HepG2 (cell line): ENCODE measurements around the gene ACOX3. TPM values are rescaled to one million over a fixed set of nuclear protein-coding genes. Genes with fewer than 3 reads are reported as not detected.

ENCODE experiments used
- ATF7-NPFF ChIP-seq: sonication (generic); formaldehyde crosslinking; IDR thresholded peaks from 2 replicates; pipeline ENCODE4 v1.8.1; 2023; ENCODE audit warnings: mild to moderate bottlenecking, low read depth, missing genetic modification reagents, moderate library complexity
- DMAP1 ChIP-seq: IDR thresholded peaks from 2 replicates; pipeline ENCODE4 v1.6.1; 2016
- GPN1 ChIP-seq: sonication (generic); formaldehyde crosslinking; IDR thresholded peaks from 2 replicates; pipeline ENCODE4 v1.5.1; 2020; ENCODE audit warnings: missing genetic modification reagents, borderline replicate concordance
- HOXA3 ChIP-seq: sonication (generic); formaldehyde crosslinking; IDR thresholded peaks from 2 replicates; pipeline ENCODE4 v1.5.0; 2020; ENCODE audit warnings: missing genetic modification reagents
- HOXA5 ChIP-seq: sonication (generic); formaldehyde crosslinking; IDR thresholded peaks from 2 replicates; pipeline ENCODE4 v1.4.0; 2020; ENCODE audit warnings: missing genetic modification reagents
- MTA3 ChIP-seq: sonication (generic); formaldehyde crosslinking; IDR thresholded peaks from 2 replicates; pipeline ENCODE4 v1.4.0; 2020; ENCODE audit warnings: missing genetic modification reagents
- SKI ChIP-seq: fragments of 450-650 bp; IDR thresholded peaks from one replicate; pipeline ENCODE4 v1.6.1; 2018; ENCODE audit warnings: mild to moderate bottlenecking; ENCODE audit not compliant: partially characterized antibody
- SYNCRIP ChIP-seq: fragments of 200-400 bp; formaldehyde crosslinking; IDR thresholded peaks from 2 replicates; pipeline ENCODE4 v1.6.1; 2018; ENCODE audit warnings: mild to moderate bottlenecking, low read depth, low read length; ENCODE audit not compliant: insufficient read depth
- ZBTB40 ChIP-seq, 2 experiments: fragments of 450-650 bp in 1 of 2; sonication (generic) in 1 of 2; formaldehyde crosslinking in 1 of 2; IDR thresholded peaks; 2 replicates each; pipeline versions ENCODE4 v1.6.1 to v1.8.0; 2016 to 2022; ENCODE audit warnings: antibody characterized with exemption in 1 of 2, mild to moderate bottlenecking in 1 of 2, missing genetic modification reagents in 1 of 2
- ZFP37 ChIP-seq: sonication (generic); formaldehyde crosslinking; IDR thresholded peaks from 2 replicates; pipeline ENCODE4 v1.4.0; 2020; ENCODE audit warnings: missing genetic modification reagents, borderline replicate concordance
- ZKSCAN8 ChIP-seq: IDR thresholded peaks from 2 replicates; pipeline ENCODE4 v1.6.1; 2016; ENCODE audit warnings: borderline replicate concordance, missing genetic modification reagents, missing compliant biosample characterization
- ZNF17 ChIP-seq: sonication (generic); formaldehyde crosslinking; IDR thresholded peaks from 2 replicates; pipeline ENCODE4 v1.5.0; 2020; ENCODE audit warnings: mild to moderate bottlenecking, missing genetic modification reagents
- ZNF224 ChIP-seq: sonication (generic); formaldehyde crosslinking; IDR thresholded peaks from 2 replicates; pipeline ENCODE4 v1.5.0; 2020; ENCODE audit warnings: mild to moderate bottlenecking, missing genetic modification reagents
- ZNF530 ChIP-seq: sonication (generic); formaldehyde crosslinking; IDR thresholded peaks from 2 replicates; pipeline ENCODE4 v1.5.0; 2020; ENCODE audit warnings: low read depth, mild to moderate bottlenecking, missing genetic modification reagents
- polyA plus RNA-seq, 8 experiments: library from polyadenylated mRNA; depleted of rRNA in 3 of 8; stranded (reverse) in 7 of 8; unstranded in 1 of 8; fragments of >200 nt; fragmentation: Illumina TruSeq in 4 of 8; extraction: Trizol in 4 of 8; gene quantifications; 2 replicates each; pipeline versions ENCODE4 v1.2.1 to v1.2.3, GENCODE V29; 2011 to 2016; ENCODE audit warnings: low read depth in 4 of 8, missing spikeins in 1 of 8, mixed read lengths in 1 of 8; ENCODE audit not compliant: insufficient read depth in 1 of 8
- total RNA-seq, 5 experiments: library from RNA; depleted of rRNA; stranded (reverse); fragments of >200 nt; fragmentation: Illumina TruSeq; extraction: Trizol; gene quantifications; 2 replicates each; pipeline ENCODE4 v1.2.3, GENCODE V29; 2016; ENCODE audit warnings: low read depth in 1 of 5

The ACOX3 gene
- total and polyA plus RNA-seq, 2 of the 13 experiments (the other 11 are each of a cell fraction or from before 2014, with no cell fraction given) = 4.2 to 17.8 TPM

DNA sequence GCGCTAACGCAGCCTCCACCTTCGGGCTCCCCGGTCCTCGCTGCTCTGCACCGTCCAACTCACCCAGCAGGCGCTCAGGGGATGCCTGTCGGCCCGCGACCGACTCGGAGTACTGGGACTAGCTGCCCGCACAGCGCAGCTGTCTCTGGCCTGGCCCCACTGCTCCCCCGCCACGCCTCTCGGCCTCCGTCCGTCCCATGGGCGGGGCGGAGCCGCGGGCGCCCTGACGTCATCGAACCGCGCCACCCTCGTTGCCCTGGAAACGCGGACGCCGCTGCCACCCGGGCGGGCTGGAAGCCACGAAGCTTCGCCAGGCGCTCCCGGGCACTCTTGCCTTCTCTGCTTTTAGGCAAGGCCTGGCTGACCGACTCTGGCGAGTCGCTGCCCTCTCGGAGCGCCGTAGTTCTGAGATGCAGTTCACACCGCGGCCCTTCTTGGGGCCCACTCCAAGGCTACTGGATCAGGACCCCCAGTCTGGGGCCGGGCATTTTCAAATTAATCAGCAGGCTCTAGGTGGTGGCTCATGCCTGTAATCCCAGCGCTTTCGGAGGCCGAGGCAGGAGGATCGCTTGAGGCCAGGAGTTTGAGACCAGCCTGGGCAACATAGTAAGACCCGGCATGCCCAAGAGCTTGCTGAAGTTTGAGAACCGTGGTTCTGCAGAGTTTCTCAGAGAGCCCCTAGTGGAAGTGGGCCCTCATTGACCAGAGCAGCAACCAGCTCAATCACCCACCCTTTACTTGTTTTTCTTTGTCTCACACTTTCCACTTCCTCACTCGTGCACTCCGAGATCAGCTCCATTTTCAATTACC, 12.0 kb downstream of the ACOX3 start (continued):
- TF ChIP-seq ZFP37 (CRISPR knock-in tag) (no peak), DMAP1 (CRISPR knock-in tag) (no peak; the same call in 1 of the 2 replicates), ZNF224 (CRISPR knock-in tag) (no peak; the same call in 1 of the 2 replicates), GPN1 (CRISPR knock-in tag) (no peak), ATF7-NPFF (CRISPR knock-in tag) (peak; percentile 82), HOXA5 (CRISPR knock-in tag) (peak; percentile 88; the same call in 1 of the 2 replicates), SKI (peak; percentile 91), MTA3 (CRISPR knock-in tag) (no peak), ZNF17 (CRISPR knock-in tag) (no peak), SYNCRIP (no peak), ZKSCAN8 (no peak), ZBTB40 (IDR thresholded peaks at IDR 0.05) (no peak), ZBTB40 (CRISPR knock-in tag; IDR thresholded peaks at IDR 0.05) (peak; percentile 42; the same call in 1 of the 2 replicates), HOXA3 (CRISPR knock-in tag) (peak; percentile 88), ZNF530 (no peak)
